DMS 273 (cell line): Measurements from ENCODE around the gene DNMT3B.
A peak's percentile ranks its signal among the peaks of the same experiment; 100 is the strongest.
"Not testable (repeated sequence)": the region's sequence is repeated elsewhere in the genome, so short reads cannot be mapped to it uniquely, and the experiment has no call there.

ENCODE experiments used
- DNase-seq: peaks from one replicate; lab custom pipeline; 2025; ENCODE audit not compliant: unreplicated experiment; lab: John Stamatoyannopoulos, UW

Gene DNMT3B

DNA sequence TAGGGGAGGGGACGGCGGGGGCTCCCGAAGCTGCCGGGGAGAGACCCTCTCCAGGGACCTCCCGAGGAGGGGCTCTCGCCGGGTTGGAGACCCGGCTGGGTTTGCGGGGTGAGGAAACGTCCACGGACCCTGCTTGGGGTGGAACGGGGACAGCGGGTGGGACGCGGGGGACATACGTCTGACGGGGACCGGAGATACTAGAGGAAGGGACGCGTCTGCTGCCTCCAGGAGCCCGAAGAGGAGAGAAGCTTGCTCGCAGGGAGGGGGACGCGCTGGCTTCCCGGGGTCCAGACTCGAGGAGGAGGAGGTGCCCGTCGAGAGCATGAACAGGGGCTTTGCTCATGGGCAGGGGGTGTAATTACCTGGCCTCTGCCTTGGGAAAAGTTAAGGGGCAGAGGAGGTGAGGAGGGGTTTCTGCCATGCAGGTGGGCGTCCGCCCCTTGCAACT lies 593 bp downstream of the DNMT3B start:
- DNase-seq = no peak

DNA sequence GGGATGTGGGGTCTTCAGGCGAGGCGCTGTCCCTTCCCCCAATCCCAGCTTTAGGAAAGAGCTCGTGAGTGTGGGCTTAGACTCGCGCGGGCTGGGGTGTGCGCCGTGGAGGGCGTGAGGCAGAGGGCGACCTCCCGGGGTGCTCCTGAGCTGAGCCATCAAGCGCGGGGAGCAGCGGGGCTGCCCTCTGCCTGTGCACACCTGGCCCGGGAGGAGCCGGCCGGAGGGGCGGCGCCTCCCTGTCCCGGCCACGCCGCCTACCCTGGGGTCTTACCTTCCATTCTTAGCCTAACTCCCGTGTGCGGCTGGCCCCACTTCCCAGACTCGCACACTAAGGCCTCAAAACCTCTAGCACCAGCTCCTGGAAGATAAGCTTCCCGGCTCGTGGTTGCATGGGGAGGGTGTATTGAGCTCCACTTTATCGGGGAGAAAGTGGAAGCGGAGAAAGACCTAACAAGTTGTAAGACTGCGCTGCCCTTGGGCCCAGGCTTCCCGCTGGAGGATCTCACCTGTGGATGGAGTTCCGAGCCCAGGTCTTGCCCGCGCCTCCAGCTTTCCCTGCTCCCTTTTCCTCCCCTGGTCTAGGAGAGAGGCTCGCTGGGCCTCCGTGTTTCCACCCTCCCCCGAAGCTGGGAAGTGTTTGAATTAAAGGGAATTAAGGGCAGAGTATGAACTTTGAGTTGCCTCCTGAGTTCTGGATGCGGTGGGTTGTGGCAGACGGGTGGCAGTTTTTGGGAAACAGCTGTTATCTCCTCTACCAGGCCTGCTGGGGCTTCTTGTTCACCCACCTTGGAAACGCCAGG lies 1.2 kb downstream of the DNMT3B start:
- no peak for DNase-seq

DNA sequence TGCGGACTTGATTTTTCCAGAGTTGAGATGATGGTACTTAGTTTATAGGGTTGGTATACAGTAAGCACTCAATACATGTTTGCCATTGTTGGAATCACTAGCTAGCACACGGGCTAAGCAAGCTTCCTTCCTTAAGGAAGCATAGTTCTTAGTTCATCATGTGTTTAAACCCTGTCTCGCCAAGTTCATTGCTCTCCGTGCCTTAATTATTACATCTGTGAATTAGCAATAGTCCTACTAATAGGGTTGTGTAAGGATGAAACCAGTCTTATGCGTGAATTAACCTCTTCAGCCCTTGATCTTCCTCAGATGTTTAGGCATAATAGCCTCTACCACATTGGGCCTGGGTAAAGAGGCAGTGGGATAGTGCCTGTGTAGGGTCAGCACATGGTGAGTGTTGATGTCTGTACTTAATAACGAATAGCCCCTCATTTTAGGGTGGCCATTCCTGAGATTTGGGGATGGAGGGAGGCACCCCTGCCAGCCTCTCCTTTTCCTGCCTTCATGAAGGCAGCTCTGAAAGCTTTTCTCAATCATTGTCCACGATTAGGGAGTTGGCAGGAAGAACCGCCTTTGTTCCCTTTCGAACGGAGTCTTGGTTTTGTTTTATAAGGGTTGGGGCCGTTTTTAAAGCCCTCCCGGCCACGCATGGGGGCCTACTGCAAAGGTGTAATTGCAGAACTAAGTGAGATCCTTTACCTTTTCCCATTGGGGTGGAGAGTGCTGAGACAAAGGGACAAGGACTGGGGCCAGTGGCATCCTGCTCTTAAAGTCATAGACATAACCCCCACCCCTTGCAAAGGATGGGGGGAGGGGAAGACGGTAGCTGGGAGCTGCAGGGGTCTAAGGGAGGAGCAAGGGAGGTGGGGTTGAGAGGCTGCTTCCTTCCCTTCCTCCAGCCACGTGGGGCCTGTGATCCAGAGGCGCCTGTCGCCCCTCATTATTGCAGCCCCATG lies 2.1 kb downstream of the DNMT3B start:
- DNase-seq = no peak

DNA sequence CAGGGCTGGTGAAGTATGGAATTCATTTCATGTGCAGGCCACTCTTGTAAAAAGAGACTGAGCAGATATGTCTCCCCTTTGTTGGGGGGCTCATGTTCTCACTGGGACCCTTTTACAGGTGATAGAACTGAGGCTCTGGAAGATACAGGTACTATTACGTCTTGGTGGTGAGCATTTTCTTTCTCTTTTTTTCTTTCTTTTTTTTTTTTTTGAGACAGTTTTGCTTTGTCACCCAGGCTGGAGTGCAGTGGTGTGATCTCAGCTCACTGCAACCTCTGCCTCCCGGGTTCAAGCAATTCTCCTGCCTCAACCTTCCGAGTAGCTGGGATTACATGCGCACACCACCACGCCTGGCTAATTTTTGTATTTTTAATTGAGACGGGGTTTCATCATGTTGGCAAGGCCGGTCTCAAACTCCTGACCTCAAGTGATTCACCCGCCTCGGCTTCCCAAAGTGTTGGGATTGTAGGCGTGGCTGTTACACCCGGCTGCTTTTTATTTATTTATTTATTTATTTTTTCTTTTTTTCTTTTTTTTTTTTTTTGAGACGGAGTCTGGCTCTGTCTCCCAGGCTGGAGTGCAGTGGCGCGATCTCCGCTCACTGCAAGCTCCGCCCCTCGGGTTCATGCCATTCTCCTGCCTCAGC lies 3.2 kb downstream of the DNMT3B start:
- not testable (repeated sequence) for DNase-seq

DNA sequence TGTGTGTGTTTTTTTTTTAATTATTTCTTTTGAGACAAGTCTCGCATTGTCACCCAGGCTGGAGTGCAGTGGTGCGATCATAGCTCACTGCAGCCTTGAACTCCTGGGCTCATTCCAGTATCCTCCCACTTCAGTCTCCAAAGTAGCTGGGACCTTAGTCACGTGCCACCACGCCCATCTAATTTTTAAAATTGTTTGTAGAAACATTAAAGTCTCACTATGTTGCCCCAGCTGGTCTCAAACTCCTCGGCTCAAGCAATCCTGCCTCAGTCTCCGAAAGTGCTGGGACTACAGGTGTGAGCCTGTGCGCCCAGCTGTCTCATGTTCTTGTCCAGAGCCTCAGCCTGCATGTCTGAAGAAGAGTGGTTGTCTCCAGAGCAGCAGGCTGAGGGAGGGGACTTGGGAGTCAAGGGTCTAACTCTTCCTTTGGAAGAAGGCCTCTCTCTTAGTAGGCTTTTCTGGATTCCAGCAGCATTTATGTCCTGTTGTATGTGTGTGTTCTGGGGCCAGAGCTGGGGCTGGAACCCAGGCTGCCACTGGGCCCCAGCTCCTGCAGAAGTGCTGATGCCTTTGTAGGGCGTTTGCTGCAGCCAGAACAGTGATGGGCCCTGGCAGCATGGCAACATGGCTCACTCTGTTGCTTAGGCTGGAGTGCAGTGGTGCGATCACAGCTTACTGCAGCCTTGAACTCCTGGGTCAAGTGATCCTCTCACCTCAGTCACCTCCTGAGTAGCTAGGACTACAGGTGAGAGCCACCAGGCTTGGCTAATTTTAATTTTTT lies 5.4 kb downstream of the DNMT3B start:
- DNase-seq = no peak

DNA sequence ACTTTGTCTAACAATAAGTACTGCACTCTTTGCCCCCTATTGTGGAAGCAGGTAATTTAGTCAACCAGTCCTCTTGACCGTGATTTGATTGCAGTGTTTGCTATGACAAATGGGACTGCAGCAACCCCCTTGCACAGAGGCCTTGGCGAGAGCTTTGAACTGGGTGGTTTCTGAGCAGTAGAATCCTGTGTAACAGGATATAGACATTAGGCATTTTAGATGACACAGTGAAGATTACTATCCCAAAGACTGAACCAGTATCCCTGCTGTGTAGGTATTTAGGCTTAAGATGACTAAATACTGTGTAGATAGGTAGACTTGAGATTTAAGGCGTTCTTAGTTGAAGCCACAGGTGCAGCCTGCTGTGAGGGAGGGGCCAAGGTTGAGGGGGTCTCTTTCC lies 9.9 kb downstream of the DNMT3B start:
- no peak for DNase-seq

DNA sequence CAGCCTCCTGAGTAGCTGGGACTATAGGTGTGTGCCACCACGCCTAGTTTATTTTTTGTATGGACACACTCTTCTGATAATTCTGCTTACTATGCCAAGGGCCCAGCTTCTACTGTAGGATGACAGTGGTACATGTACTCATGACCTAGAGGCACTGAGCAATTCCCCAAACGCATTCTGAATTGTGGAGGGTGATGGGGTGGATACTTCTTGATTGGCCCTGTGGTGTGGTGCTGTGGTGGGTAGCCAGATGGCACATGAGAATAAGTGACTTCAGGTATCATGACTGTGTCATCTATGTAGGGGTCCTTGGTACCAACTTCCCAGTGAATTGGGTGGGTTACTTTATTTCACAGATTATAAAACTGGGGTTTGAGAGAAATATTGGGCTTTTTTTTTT lies 11.0 kb downstream of the DNMT3B start:
- DNase-seq = no peak

DNA sequence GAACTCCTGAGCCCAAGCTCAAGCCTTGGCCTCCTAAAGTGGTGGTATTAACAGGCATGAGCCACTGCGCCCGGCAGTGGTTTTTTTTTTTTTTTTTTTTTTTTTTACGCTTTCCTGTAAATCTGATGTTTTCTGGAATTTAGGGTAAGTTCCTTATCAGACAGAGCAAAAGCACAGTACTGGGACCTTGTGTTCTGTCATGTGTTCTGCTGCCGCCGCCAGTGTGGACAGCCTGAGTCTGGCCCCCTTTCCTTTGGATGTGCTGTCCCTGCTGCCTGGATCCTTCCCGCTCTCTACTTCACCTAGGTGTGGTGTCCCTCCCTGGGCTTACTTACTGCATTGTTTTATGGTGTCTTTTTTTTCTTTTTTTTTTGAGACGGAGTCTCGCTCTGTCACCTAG lies 11.7 kb downstream of the DNMT3B start:
- no peak for DNase-seq

DNA sequence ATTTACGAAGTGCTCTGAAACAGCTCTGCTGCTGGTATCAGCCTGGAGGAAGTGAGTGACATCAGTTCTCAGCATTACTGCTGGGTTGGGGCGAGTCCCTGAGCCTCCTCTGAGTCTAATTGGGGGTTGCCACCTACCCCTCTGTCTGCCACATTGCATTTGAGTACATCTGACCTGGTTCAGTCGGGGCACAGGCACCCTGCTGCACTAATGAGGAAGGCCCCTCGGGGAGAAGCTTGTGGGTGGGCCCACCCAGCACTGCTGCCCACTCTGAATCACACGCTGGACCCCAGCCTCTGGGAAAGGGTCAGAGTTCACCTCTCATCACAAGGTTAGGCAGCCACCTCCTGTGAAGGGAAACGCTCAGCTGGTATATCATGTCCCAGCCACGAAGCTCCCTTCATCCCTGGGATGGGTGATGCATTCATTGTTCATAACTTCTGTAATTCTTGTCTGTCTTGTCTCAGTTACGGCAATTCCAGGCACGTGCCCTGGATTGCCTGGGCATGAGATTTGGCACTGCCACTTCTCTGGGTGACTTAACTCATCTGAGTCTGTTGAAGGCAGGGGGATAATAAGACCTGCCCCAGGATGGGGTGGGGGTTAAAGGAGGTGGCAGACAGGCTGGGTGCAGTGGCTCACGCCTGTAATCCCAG lies 13.3 kb downstream of the DNMT3B start:
- DNase-seq = no peak

DNA sequence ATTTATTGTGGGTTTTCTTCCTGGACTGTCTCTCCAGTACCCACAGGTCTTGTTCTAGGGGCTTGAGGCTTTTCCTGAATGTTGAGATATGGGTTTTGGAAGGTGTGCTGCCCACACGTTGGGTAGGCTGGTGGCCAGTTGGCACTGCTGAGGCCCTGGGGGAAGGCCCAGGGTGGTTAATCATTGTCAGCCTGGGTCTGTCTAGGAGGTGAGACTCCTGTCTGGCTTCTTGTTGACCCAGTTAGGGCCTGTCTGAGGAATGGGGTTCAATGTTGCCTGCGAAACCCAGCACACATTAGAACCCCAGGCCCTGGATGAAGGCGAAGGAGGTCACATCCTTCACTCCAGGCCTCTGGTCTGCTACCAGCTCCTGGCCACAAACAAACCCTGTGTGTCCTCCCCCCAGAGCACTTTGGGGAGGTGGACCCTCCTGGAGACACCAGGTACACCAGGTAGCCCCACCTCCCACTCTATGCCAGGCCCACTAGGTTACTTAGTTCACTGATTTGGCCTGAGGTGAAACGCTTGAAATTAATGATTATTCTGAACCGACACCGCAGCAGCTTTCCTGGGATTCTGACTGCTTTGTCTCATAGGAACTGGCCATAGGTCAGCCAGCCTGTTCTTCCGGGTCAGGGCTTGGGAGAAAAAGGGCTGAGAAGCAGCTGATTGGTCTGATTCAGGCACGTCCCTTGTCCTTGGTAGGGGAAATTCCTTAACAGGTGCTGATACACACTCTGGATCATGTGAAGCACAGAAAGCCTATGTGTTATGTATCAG lies 15.2 kb downstream of the DNMT3B start:
- DNase-seq = no peak

DNA sequence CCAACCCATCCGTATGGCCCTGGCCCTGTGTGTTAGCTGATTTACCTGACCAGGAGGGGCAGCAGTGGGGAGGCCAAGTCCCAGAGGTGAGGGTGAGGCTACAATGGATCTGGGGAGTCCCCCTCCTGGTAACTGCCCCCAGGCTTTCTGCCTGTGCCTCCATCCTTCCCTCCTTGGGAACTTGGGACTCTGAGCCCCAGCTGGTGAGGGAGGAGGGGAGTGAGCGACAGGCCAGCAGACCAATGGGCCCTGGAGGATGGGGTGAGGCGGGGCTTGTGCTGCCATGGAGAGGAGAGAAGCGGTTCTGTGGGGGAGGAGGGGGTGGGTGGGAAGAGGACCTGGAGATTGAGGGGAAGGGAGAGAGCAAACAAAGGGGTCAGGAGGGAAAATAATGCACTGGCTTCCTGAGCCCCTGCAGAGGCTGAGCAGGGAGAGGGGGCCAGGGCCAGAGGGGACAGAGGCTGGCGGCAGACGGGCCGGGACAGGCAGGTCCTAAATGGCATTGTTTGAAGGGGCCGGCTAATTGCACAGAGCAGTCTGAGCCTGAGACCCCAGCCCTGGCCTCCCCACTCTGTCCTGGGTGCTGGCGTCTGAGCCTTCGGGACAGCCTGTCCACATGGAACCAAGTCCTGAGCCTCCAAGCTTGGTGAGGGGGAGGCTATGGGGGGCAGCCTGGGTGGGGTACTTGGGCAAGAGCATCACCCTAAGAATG lies 17.5 kb downstream of the DNMT3B start:
- DNase-seq = peak; percentile 20

DNA sequence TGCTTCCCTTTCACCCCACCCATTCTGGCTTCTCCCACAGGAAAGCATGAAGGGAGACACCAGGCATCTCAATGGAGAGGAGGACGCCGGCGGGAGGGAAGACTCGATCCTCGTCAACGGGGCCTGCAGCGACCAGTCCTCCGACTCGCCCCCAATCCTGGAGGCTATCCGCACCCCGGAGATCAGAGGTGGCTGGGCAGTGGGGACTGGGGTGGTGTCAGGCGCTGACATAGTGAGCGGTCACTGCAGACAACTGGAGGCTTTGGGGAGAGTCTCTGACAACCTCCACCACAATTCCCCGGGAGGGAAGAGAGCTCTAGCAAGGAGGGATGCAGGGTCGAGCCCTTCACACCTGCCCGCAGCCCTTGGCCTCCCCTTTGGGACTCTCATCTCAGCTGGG lies 18.1 kb downstream of the DNMT3B start:
- no peak for DNase-seq

DNA sequence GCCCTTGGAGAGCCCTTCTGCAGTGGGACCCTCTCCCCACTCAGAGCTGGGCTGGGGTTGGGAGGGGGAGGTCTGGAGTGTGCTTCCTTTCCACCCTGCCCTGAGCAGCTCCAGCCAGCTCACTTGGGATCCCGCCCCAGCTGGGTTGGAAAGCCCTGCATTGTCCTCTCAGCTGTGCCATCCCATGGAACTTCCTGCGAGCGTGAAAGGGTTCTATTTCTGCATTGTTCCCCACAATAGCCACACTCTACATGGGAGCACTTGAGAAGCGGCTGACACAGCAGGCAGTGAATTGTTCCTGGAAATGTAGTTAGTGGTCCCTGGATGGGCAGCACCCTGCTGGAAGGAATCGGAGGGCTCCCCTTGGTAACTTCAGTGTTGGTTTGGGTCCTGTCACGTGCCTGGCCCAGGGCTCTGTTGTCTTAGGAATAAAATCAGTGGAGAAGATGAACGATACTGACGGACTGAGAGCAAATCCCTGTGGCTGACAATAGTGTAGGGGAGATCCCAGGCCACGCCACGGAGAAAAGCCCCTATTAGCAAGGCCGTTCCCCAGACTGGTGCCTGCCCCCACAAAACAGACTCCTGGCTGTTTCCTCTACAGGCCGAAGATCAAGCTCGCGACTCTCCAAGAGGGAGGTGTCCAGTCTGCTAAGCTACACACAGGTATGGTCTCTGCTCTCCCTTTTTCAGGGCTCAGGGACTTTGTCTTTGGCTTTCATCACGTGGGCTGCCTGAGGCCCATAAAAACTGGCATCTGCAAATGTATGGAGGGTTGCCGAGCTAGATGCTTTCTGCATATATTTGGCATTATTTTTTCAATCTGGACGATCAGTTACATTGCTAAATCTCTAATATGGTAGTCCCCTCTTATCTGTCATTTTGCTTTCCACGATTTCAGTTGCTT lies 18.8 kb downstream of the DNMT3B start:
- DNase-seq = no peak

DNA sequence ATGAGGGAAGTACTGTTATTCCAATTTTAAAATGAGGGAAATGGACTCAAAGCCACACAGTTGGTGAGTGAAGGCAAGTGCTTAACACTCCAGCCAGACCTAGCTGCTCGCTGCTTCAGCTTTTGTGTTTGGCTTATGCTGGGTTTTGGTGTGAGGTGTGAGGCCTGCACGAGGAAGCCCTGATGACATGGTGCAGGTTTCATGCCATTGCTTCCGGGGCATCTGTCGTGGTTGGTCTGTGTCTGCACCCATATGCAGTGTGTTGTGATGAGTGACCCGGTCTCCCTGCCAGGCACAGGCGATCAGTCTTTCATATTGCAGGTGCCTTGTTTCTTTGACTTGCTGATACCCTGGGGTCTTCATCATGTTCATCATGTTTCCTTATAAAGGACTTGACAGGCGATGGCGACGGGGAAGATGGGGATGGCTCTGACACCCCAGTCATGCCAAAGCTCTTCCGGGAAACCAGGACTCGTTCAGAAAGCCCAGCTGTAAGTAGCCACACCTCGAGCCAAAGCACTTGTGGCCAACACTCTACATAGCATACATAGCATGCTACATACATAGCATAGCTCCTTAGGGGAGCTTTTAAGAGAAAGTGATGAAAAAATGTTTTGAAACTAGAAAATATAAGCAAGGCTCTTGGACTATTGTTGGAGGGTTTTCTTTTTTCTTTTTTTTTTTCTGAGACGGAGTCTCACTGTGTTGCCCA lies 22.3 kb downstream of the DNMT3B start:
- DNase-seq = no peak

DNA sequence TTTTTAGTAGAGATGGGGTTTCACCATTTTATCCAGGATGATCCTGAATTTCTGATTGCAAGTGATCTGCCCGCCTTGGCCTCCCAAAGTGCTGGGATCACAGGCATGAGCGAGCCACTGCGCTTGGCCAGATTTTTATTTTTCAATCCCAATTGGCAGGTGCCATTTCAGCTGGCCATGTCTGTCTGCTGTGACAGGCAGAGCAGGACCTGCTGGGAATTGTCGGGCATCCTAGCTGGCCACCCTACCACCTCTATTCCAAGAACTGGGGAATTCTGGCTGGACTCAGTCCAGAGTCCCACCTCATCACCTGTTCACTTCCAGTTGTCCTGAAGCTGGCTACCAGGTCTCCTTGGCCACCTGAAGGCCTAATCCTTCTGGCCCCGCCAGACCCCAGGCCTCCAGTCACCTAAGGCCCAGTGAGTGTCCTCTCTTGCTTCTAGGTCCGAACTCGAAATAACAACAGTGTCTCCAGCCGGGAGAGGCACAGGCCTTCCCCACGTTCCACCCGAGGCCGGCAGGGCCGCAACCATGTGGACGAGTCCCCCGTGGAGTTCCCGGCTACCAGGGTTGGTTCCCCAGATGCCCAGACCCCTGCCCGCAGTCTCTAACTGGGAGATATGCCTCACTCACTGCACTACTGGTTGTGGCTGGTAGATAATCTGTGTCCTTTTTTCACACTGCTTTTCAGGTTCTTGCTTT lies 24.0 kb downstream of the DNMT3B start:
- no peak for DNase-seq

DNA sequence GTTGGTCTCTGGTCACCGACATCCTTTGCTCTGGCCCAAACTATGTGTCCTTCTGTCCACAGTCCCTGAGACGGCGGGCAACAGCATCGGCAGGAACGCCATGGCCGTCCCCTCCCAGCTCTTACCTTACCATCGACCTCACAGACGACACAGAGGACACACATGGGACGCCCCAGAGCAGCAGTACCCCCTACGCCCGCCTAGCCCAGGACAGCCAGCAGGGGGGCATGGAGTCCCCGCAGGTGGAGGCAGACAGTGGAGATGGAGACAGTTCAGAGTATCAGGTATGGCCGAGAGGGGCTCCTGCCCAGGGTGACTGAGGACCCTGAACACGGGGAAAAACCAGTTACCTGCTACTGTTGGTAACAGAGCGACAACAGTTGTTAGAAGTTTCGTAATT lies 25.0 kb downstream of the DNMT3B start:
- no peak for DNase-seq
